ENCODE measurements around the gene SH3BP4.

GRCh38 chr2:235011929-235012631 lies 60.3 kb downstream of the SH3BP4 start:
- TF ChIP-seq CTCF (IDR thresholded peaks at IDR 0.05; ENCODE audit: low read depth, low read length, missing input control) (no peak), HNF4G (IDR thresholded peaks at IDR 0.05) (no peak), MAX (IDR thresholded peaks at IDR 0.05) (no peak), TAF1 (conservative IDR thresholded peaks at IDR 0.05) (no peak), ATF3 (IDR thresholded peaks at IDR 0.05) (no peak)
